HepG2 (cell line): ENCODE data around the gene RNF149. TPM values are rescaled to one million over a fixed set of nuclear protein-coding genes. Genes with fewer than 3 reads are reported as not detected.

Source experiments
- ETV5 ChIP-seq: IDR thresholded peaks from 2 replicates; pipeline ENCODE4 v1.6.1; 2018; ENCODE audit warnings: missing biosample characterization, missing genetic modification reagents, inconsistent platforms, borderline replicate concordance
- IRF2 ChIP-seq: IDR thresholded peaks from 2 replicates; pipeline ENCODE4 v1.6.1; 2018; ENCODE audit warnings: missing genetic modification reagents, missing compliant biosample characterization
- LBX2 ChIP-seq: sonication (generic); formaldehyde crosslinking; IDR thresholded peaks from 2 replicates; pipeline ENCODE4 v1.5.0; 2020; ENCODE audit warnings: missing genetic modification reagents, mild to moderate bottlenecking, borderline replicate concordance
- MAX ChIP-seq: IDR thresholded peaks from 2 replicates; pipeline ENCODE4 v1.6.1; 2012; ENCODE audit warnings: inconsistent platforms
- POLR2G ChIP-seq: fragments of 200-400 bp; formaldehyde crosslinking; IDR thresholded peaks from 2 replicates; pipeline ENCODE4 v1.6.1; 2018; ENCODE audit warnings: mild to moderate bottlenecking, low read depth, low read length, moderate library complexity
- SIN3A ChIP-seq: IDR thresholded peaks from 2 replicates; pipeline ENCODE4 v1.6.1; 2011; ENCODE audit warnings: low read depth, mild to moderate bottlenecking, control low read depth, low read length, borderline replicate concordance
- SMARCC2 ChIP-seq: fragments of 450-650 bp; IDR thresholded peaks from 2 replicates; pipeline ENCODE4 v1.6.1; 2017; ENCODE audit warnings: antibody characterized with exemption, mild to moderate bottlenecking
- STAT6 ChIP-seq: sonication (generic); formaldehyde crosslinking; IDR thresholded peaks from 2 replicates; pipeline ENCODE4 v1.4.0; 2020; ENCODE audit warnings: missing genetic modification reagents, mild to moderate bottlenecking, borderline replicate concordance
- ZBTB4 ChIP-seq: sonication (generic); formaldehyde crosslinking; IDR thresholded peaks from 2 replicates; pipeline ENCODE4 v1.4.0; 2020; ENCODE audit warnings: missing genetic modification reagents, mild to moderate bottlenecking, borderline replicate concordance
- ZFP36 ChIP-seq: fragments of 150-350 bp; IDR thresholded peaks from 2 replicates; pipeline ENCODE4 v1.6.1; 2018; ENCODE audit warnings: borderline replicate concordance, low read length, low read depth; ENCODE audit not compliant: partially characterized antibody
- ZNF670 ChIP-seq: sonication (generic); formaldehyde crosslinking; IDR thresholded peaks from 2 replicates; pipeline ENCODE4 v1.8.0; 2022; ENCODE audit warnings: mild to moderate bottlenecking, missing genetic modification reagents, borderline replicate concordance
- ZNF691 ChIP-seq: sonication (generic); formaldehyde crosslinking; IDR thresholded peaks from 2 replicates; pipeline ENCODE4 v1.4.0; 2020; ENCODE audit warnings: missing genetic modification reagents, low read depth, mild to moderate bottlenecking, borderline replicate concordance
- polyA plus RNA-seq, 8 experiments: library from polyadenylated mRNA; depleted of rRNA in 3 of 8; stranded (reverse) in 7 of 8; unstranded in 1 of 8; fragments of >200 nt; fragmentation: Illumina TruSeq in 4 of 8; extraction: Trizol in 4 of 8; gene quantifications; 2 replicates each; pipeline versions ENCODE4 v1.2.1 to v1.2.3, GENCODE V29; 2011 to 2016; ENCODE audit warnings: low read depth in 4 of 8, missing spikeins in 1 of 8, mixed read lengths in 1 of 8; ENCODE audit not compliant: insufficient read depth in 1 of 8
- total RNA-seq, 5 experiments: library from RNA; depleted of rRNA; stranded (reverse); fragments of >200 nt; fragmentation: Illumina TruSeq; extraction: Trizol; gene quantifications; 2 replicates each; pipeline ENCODE4 v1.2.3, GENCODE V29; 2016; ENCODE audit warnings: low read depth in 1 of 5

RNF149 gene
- total and polyA plus RNA-seq, 2 of the 13 experiments (the other 11 are each of a cell fraction or from before 2014, with no cell fraction given): 87.6 to 109 TPM

- 0 out of 2 replicates have a peak, but pooled peaks have one; percentile 33 for TF ChIP-seq ZBTB4
- no peak for TF ChIP-seq LBX2 (CRISPR knock-in tag)
- no peak for TF ChIP-seq ZNF691 (CRISPR knock-in tag)
- TF ChIP-seq ETV5 (CRISPR knock-in tag): peak; percentile 36; the same call in 1 of the 2 replicates
- TF ChIP-seq STAT6 (CRISPR knock-in tag): no peak; the same call in 1 of the 2 replicates
- TF ChIP-seq MAX: peak; percentile 44; the same call in 1 of the 2 replicates
- peak; percentile 63; the same call in 1 of the 2 replicates for TF ChIP-seq POLR2G
- TF ChIP-seq ZFP36: no peak
- TF ChIP-seq SMARCC2: no peak
- no peak; the same call in 1 of the 2 replicates for TF ChIP-seq IRF2 (CRISPR knock-in tag)
- no peak for TF ChIP-seq ZNF670 (CRISPR knock-in tag)
- TF ChIP-seq SIN3A: 0 out of 2 replicates have a peak, but pooled peaks have one; percentile 40
Measured at GRCh38 chr2:101267671-101268656, 40.5 kb downstream of the RNF149 start (continued).
